Measurements from ENCODE around the gene MAP1S.
"Not testable (repeated sequence)": the region's sequence is repeated elsewhere in the genome, so short reads cannot be mapped to it uniquely, and the experiment has no call there.

Gene MAP1S

DNA sequence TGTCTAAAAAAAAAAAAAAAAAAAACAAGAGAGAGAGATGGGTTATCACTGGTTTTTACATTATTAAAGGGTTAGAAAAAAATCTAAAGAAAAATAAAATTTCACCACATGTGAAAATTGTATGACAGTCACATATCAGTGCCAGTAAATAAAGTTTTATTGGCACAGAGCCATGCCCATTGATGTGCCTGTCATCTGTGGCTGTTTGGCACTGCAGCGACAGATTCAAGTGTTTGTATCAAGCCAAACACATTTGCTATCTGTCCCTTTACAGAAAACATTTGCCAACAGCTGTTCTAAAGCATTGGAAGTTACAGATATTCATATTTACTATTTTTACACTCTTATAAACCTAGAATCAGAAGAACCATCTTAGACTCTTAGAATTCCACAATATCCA lies 48.3 kb downstream of the MAP1S start:
- TF ChIP-seq, protein P1, sequence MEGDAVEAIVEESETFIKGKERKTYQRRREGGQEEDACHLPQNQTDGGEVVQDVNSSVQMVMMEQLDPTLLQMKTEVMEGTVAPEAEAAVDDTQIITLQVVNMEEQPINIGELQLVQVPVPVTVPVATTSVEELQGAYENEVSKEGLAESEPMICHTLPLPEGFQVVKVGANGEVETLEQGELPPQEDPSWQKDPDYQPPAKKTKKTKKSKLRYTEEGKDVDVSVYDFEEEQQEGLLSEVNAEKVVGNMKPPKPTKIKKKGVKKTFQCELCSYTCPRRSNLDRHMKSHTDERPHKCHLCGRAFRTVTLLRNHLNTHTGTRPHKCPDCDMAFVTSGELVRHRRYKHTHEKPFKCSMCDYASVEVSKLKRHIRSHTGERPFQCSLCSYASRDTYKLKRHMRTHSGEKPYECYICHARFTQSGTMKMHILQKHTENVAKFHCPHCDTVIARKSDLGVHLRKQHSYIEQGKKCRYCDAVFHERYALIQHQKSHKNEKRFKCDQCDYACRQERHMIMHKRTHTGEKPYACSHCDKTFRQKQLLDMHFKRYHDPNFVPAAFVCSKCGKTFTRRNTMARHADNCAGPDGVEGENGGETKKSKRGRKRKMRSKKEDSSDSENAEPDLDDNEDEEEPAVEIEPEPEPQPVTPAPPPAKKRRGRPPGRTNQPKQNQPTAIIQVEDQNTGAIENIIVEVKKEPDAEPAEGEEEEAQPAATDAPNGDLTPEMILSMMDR (IDR thresholded peaks at IDR 0.05; ENCODE audit: low read depth, low read length, missing control alignments) = no peak
- no peak overlapping the region for H3K4me3 ChIP-seq (replicated peaks; ENCODE audit: low read depth, low read length)
- DNase-seq (ENCODE audit: extremely low read depth, low read depth) = no peak

DNA sequence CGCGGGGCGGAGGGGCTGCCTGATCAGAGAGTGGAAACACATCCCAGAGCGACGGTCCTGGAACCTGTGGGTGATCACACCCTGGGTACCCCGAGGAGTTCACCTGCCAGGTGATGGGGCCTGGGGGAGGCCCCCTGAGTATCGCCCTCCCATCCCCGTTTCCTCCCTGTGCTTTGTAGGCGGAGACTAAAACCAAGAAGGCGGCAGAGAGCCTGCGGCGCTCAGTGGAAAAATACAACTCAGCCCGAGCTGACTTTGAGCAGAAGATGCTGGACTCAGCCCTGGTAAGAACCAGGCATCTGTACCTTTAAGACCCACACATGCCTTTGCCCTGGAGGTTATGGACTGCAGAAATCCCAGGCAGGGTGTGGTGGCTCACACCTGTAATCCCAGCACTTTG lies 51.3 kb downstream of the MAP1S start:
- no peak overlapping the region for H3K4me3 ChIP-seq (replicated peaks; ENCODE audit: low read depth, low read length)
- DNase-seq (ENCODE audit: extremely low read depth, low read depth) = no peak
- TF ChIP-seq, protein P1 (IDR thresholded peaks at IDR 0.05; ENCODE audit: low read depth, low read length, missing control alignments) = no peak

DNA sequence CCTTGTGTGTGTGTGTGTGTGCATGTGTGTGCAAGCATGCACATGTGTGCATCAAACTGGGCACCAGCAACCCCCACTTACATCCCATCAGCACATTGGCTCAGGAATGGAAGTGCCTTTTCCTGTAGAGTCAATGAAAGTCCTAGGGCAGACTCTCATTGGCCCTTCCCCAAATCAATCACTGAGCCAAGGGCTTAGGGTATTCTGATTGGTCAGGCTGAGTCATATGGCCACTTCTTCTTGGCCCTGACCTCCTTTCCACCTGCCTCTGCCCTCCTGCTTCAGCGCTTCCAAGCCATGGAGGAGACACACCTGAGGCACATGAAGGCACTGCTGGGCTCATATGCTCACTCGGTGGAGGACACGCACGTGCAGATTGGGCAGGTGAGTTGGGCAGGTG lies 52.9 kb downstream of the MAP1S start:
- no peak overlapping the region for H3K4me3 ChIP-seq (replicated peaks; ENCODE audit: low read depth, low read length)
- no peak for DNase-seq (ENCODE audit: extremely low read depth, low read depth)
- TF ChIP-seq, protein P1 (IDR thresholded peaks at IDR 0.05; ENCODE audit: low read depth, low read length, missing control alignments) = no peak

DNA sequence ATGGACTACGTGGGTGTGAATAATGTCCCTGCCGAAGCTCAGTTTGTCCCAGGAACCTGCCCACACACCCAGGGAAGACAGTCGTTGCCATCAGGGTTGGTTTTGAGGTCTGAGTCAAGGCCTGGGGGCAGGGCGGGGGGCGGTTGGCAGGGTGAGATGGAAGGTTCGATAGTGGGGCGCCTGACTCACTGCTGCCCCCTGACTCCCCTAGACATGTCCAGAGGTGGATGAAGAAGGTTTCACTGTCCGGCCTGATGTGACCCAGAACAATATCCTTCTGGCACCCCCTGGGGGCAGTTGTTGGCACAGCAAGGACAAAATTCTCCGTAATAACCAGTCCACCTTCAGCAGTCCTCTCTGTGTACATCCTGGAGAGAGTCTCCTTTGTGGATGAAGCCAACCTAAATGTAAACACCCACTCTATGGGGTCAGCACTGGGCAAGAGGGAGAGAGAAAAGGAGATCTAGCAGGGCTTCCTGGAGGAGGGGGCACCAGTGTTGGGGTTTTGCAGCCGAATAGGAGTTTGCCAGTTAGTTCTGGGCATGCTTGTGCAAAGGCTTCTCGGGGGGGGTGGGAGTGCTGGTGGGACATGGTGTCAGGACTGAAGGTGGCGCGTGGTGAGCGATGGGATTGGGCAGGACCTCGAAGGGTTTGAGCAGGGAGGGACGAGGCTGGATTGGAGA lies 56.1 kb downstream of the MAP1S start:
- H3K4me3 ChIP-seq (replicated peaks; ENCODE audit: low read depth, low read length) = no peak overlapping the region
- TF ChIP-seq, protein P1 (IDR thresholded peaks at IDR 0.05; ENCODE audit: low read depth, low read length, missing control alignments) = peak; percentile 76
- DNase-seq (ENCODE audit: extremely low read depth, low read depth) = no peak

DNA sequence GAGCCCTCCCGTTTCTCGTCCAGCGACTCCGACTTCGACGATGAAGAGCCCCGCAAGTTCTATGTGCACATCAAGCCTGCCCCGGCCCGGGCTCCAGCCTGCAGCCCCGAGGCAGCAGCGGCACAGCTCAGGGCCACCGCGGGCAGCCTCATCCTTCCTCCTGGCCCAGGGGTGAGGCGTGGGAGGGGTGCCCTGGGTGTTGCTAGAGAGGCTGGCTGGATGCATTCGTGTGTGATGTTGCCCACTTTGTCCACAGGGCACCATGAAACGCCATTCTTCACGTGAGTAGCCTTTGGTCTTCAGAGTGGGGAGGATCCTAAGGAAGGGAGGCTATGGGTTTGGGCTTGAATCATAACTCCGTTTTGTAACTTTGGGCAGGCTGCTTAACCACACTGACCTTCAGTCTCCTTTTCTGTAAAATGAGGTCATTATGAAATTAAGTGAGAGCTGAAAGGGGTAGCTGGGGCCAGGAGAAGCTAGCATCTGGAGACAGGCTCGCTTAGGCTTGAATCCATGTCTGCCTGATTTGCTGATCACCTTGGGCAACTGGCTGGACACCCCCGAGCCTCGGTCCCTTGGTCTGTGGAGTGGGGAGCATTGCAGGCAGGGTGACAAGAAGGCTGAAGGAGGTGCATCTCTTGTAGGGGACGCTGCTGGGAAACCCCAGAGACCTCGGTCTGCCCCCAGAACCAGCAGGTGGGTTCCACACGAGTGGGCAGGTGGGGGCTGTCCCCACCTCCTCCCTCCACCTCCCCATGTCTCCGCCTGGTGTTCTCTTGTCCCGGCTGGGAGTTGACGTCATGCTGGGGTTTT lies 56.9 kb downstream of the MAP1S start:
- TF ChIP-seq, protein P1 (IDR thresholded peaks at IDR 0.05; ENCODE audit: low read depth, low read length, missing control alignments) = no peak
- no peak overlapping the region for H3K4me3 ChIP-seq (replicated peaks; ENCODE audit: low read depth, low read length)
- no peak for DNase-seq (ENCODE audit: extremely low read depth, low read depth)

DNA sequence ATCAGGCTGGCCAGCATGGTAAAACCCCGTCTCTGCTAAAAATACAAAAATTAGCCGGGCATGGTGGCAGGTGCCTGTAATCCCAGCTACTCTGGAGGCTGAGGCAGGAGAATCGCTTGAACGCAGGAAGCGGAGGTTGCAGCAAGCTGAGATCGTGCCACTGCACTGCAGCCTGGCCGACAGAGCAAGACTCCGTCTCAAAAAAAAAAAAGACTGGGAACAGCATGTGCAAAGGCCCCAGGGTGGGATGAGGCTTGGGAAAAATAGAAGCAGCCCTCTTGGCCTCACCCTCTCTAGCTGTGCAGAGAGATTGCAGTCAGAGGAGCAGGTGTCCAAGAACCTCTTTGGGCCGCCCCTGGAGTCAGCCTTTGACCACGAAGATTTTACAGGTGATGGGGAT lies 58.6 kb downstream of the MAP1S start:
- DNase-seq (ENCODE audit: extremely low read depth, low read depth); H3K4me3 ChIP-seq (replicated peaks; ENCODE audit: low read depth, low read length): not testable (repeated sequence)

DNA sequence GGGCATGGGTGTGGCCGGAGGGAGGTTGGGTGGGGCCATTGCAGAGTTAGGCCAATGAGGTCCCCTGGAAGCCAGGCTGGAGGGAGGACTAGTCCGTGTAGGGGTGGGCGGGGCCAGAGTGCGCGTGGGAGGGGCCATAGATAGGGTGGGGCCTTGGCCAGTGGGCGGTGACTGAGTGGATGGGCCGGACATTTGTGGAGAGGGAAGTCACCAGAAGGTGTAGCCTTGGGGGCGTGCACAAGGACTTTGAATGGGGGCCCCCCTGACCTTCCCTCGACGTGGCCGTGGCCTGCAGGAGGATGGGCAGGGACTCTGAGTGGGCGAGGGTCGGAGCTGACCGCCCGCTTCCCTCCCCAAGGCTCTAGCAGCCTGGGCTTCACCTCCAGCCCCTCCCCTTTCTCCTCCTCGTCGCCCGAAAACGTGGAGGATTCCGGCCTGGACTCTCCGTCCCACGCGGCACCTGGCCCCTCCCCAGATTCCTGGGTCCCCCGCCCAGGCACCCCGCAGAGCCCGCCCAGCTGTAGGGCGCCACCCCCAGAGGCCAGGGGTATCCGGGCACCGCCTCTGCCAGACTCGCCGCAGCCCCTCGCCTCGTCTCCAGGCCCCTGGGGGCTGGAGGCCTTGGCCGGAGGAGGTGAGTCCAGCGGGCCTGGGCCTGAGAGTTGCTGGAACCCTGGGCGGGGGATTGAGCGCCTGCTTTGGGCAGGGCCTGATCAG lies 59.1 kb downstream of the MAP1S start:
- TF ChIP-seq, protein P1 (IDR thresholded peaks at IDR 0.05; ENCODE audit: low read depth, low read length, missing control alignments) = no peak
- peak overlapping the region; percentile 24 for H3K4me3 ChIP-seq (replicated peaks; ENCODE audit: low read depth, low read length)
- no peak for DNase-seq (ENCODE audit: extremely low read depth, low read depth)

All from HFF-Myc (cell line).